Activated CD4-positive, alpha-beta T cell treated with anti-CD3 and anti-CD28 coated beads, Interleukin-2, Interleukin-4, amounts not matched to agents 100 ng/mL and 50 ng/mL, durations not matched to agents 16 hours and 8 hours (primary cell): Measurements from ENCODE around the gene CLCA4.
"Not testable (repeated sequence)": the region's sequence is repeated elsewhere in the genome, so short reads cannot be mapped to it uniquely, and the experiment has no call there.

Experiments used
- DNase-seq: peaks from one replicate; pipeline ENCODE4 v3.0.0-alpha.2; 2020; ENCODE audit warnings: low spot score

Gene CLCA4

GRCh38 chr1:86537928-86538695 lies 8.8 kb upstream of the CLCA4 start:
- DNase-seq, result no peak

DNA sequence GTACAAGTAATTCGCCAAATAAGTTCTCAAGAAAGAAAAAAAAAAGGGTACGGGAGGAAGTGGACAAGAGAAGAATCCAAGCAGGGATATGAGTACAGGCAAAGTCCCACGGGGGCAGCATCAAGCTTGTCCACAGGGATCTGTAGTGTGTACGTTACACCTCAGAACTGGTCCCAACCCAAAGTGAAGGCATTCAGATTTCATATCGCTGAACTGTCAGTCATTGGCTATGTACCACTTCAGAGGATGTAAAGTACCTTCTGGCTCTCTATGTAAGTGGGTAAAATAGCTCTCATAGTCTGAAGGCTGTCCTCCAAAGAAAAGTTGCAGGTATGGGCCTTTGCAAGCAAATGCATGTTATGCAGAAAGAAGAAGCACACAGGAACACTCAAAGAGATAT lies 8.1 kb upstream of the CLCA4 start:
- no peak for DNase-seq

DNA sequence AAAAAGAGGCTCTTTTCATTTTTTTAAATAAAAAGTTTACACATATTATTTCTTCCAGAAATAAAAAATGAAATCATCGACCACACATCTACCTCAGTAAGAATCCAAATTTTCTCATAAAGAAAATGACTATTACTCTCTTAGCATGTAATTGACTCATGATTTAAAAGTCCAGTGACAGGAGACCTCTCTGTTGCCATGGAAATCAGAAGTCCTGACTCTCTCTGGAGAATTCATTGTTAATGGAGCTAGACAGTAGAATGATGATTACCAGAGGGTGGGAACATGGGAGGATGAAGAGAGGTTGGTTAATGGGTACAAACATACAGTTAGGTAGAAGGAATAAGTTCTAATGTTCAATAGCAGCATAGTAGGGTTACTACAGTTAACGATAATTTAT lies 5.0 kb upstream of the CLCA4 start:
- DNase-seq, result no peak

DNA sequence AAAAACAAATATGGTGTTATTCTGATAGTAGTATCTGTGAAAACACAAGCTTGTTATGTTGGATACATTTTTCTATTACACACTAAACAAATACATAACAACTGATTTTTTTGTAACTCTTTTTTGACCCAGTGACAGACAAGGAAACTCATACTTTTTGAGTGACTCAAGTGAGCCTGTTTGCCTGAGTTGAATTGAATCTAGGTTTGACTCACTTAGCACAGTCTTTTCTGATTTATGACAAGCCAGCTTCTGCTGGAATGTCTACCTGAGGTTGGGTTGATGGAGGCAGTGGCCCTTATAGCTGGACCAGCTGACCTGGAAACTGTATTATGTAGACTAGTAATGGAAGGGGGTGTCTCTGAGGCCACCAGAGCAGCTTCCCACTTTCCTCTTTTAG lies 4.2 kb upstream of the CLCA4 start:
- DNase-seq, result no peak

DNA sequence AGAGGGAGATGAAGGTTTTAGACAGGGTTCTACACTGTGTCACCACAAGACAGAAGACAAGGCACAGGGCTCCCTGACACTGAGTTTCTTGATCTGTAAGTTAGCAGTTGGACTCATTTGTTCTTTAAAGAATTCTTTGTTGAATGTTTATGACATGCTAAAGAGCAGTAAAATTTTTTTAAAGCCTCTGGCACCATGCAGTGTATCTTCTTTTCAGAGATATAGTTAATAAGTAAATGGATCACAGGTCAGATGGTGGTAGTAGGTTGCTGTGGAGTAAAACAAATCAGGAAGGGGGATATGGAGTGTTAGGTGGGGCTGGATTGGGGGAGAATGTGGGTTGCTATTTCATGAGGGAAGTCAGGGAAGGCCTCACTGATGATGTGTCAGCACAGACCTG lies 2.0 kb downstream of the CLCA4 start:
- no peak for DNase-seq

- no peak for DNase-seq
Measured at GRCh38 chr1:86551305-86551704, 4.4 kb downstream of the CLCA4 start.

GRCh38 chr1:86552376-86552775 lies 5.5 kb downstream of the CLCA4 start:
- DNase-seq, result no peak

DNA sequence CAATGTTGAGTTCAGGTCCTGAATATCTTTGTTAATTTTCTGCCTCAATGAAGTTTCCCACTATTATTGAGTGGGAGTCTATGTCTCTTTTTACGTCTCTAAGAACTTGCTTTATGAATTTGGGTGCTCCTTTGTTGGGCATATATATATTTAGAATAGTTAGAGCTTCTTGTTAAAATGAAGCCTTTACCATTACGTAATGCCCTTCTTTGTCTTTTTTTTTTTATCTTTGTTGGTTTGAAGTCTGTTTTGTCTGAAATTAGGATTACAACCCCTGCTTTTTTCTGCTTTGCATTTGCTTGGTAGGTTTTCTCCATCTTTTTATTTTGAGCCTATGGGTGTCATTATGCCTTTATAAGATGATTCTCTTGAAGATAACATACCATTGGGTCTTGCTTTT lies 10.9 kb downstream of the CLCA4 start:
- DNase-seq, result no peak

DNA sequence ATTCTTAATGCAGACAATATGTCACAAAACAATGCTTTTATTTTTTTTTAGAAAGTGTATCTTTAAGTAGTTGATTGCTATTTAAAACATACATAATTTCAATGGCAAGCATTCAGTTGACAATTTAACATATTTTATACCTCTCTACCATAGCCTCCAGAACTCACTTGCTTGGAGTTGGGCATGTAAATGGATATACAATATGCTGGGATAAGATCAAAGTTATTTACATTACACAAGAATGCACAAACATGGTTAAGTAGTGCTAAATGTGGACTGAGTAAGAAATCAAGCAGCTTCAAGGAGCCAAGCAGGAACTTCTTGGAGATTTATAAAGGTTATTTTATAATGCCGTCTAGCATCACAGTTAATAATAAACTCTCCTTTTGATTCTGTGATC lies 17.0 kb downstream of the CLCA4 start:
- no peak for DNase-seq

DNA sequence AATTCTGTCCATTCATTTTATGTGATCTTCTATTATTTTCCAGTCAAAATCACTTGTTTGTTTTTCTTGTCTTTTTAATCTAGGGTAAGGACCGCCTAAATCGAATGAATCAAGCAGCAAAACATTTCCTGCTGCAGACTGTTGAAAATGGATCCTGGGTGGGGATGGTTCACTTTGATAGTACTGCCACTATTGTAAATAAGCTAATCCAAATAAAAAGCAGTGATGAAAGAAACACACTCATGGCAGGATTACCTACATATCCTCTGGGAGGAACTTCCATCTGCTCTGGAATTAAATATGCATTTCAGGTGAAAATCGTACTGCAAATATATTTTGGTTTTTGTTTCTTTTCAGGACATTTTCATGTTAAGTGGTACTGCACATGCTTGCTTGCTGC lies 20.5 kb downstream of the CLCA4 start:
- DNase-seq, result no peak

DNA sequence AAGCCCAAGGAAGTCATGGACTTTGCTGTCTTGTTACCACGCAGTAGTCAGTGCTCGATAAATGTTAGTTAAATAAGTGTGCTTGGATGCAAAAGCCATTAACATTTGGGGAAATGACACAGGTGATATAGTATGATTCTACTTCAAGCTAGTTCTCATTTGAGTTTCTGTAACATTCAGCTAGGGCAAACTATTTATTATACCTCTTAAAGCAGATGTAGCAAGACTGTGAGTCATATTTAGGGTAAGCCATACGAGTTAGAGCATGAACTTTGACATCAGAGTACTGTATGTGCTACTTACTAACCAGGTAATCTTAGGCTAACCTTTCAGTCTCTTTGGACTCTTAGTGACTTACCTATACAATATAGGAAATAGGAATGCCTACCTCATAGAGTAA lies 21.0 kb downstream of the CLCA4 start:
- no peak for DNase-seq

DNA sequence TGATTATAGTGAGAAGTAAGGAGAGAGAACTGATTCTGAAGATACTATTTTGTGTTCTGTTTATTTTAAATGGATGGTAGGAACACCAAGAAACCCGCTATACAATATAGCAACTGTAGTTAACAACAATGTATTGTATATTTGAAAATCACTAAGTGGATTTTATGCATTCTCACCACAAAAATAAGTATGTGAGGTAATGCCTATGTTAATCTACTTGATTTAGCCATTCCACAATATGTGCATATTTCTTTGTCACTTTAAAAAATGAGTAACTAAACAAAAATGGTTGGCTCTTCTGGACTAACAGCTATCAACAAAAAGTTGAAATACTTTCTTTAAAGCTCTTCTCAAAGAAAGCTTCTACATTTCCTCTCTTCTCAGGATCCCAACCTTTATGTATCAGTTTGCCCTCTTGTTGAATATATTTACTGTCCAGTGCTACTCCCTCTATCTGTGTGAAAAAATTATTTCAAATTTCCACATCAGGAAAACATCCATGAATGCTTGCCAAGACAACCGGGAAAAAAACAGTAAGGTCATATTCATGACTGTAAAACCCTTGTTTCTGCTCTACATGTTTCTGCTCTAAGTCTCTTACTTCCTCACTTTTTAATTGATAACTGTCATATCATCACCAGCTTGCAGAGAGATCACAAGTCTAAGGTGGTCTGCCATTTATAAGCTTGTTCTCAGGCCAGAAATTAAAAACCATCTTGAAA lies 27.0 kb downstream of the CLCA4 start:
- DNase-seq, result no peak

- no peak for DNase-seq
Measured at GRCh38 chr1:86581231-86581630, 34.4 kb downstream of the CLCA4 start.

GRCh38 chr1:86582161-86582560 lies 35.3 kb downstream of the CLCA4 start:
- DNase-seq, result no peak

DNA sequence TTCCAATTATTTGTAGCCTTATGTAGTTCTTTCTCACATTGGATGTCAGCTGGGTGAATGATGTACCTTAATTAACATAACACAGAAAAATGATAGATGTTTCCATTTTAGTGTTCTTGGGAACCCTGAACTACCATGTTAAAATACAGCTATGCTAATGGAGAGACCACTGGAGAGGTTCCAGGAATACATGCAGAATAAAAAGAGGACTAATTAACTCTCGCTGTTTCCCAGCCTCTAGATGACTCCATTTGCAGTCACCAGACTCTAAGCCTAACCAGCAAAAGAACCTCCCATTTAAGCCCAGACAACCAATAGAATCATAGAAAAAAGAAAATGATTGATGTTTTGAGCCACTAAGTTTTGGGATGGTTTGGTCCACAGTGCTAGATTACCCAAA lies 36.2 kb downstream of the CLCA4 start:
- no peak for DNase-seq

DNA sequence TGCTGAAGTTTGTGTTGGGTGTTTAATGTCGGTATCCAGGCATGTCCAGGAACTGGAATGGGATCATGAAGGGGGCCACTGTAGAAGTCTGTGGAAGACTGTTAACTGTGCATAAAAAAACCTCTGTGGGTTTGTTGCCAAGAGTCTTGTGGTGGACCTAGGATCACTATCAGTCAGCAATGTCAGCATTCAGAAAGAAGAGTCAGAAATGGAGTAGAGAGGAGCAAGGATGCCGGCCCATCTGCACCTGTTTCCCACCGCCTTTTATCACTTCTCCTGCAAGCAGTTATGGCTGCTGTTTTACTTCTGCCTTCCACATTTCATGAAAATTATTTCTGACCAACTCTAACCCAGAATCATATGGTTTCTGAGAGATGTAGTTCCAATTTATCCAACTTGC lies 36.7 kb downstream of the CLCA4 start:
- DNase-seq, result no peak

- DNase-seq, result no peak
Measured at GRCh38 chr1:86594284-86594770, 47.4 kb downstream of the CLCA4 start.

GRCh38 chr1:86596224-86596623 lies 49.3 kb downstream of the CLCA4 start:
- DNase-seq, result no peak

GRCh38 chr1:86596741-86597290 lies 49.9 kb downstream of the CLCA4 start:
- no peak for DNase-seq

DNA sequence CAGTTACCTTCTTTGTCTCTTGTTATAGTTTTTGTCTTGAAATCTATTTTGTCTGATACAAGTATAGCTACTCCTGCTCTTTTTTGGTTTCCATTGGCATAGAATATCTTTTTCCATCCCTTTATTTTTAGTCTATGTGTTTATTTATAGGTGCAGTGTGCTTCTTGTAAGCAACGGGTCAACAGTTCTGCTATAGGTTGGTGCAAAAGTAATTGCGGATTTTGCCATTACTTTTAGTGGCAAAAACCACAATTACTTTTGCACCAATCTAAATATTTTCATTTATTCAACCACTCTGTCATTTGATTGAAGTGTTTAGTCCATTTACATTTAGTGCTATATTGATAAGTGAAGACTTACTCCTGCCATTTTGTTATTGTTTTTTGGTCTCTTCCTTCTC lies 59.2 kb downstream of the CLCA4 start:
- not testable (repeated sequence) for DNase-seq

DNA sequence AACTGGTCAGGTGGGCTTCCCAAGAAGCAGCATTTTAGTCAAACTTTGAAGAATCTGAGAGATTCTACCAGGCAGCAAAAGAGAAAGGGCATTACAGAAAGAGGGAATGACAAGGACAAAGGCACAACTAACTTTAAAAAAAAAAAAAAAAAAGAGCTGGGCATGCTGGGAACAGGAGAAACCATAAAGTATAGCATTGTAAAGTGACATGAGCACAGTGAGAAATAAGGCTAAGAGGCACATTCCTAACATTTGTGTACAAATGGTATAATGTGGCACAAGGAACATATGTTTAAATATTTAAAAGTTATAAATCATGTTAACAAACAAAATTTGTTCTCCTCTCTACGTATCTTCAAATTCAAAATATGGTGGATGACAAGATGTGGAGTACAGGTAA lies 69.6 kb downstream of the CLCA4 start:
- no peak for DNase-seq

- DNase-seq, result peak; percentile 34
Measured at GRCh38 chr1:86616871-86617270, 70.0 kb downstream of the CLCA4 start.

- no peak for DNase-seq
Measured at GRCh38 chr1:86618358-86618757, 71.5 kb downstream of the CLCA4 start.
